GM12878 (cell line): ENCODE data around the gene PLK5. TPM values are rescaled to one million over a fixed set of nuclear protein-coding genes. Genes with fewer than 3 reads are reported as not detected.

Experiments
- ATAC-seq: fragments of 200-7000 bp; cut with Tn5 transposase; 3 replicates; pipeline ENCODE4 v1.9.1; 2020; ENCODE audit warnings: mild to moderate bottlenecking, moderate library complexity
- BruUV-seq: library from RNA; stranded (reverse); fragments of 400-500 nt; replicated peaks from 2 replicates; lab custom pipeline; 2021; lab: Mats Ljungman, UMichigan
- CTCF ChIA-PET: fragments of 300-600 bp; sonication (Branson Sonifier 250); formaldehyde crosslinking; extraction: SDS; loops from one replicate; lab custom pipeline; 2021; ENCODE audit warnings: inconsistent platforms; lab: Yijun Ruan, JAX
- POLR2A ChIA-PET: fragments of 350-600 bp; formaldehyde crosslinking; extraction: SDS; loops from one replicate; lab custom pipeline; 2021; ENCODE audit warnings: inconsistent platforms; lab: Charles Lee
- RAD21 ChIA-PET: fragments of 300-600 bp; sonication (Branson Sonifier 250); formaldehyde crosslinking; loops from one replicate; lab custom pipeline; 2023; ENCODE audit warnings: antibody characterized with exemption; ENCODE audit not compliant: unreplicated experiment; lab: Charles Lee
- SMC1A ChIA-PET: fragments of 300-600 bp; sonication (Branson Sonifier 250); formaldehyde crosslinking; loops from one replicate; lab custom pipeline; 2023; ENCODE audit not compliant: unreplicated experiment, uncharacterized antibody; lab: Charles Lee
- DNase-seq: peaks from one replicate; pipeline ENCODE4 v3.0.0-alpha.2; 2011; ENCODE audit warnings: low read depth, low spot score
- FAIRE-seq: peaks from 3 replicates; lab custom pipeline; 2011; peaks lifted over from hg19 to GRCh38; lab: Jason Lieb, UNC
- H2AFZ ChIP-seq: 2 replicates; pipeline ENCODE4 v1.6.0; 2011; ENCODE audit warnings: low read depth, low read length, control low read depth; ENCODE audit not compliant: control insufficient read depth
- H3K27ac ChIP-seq: 2 replicates; pipeline ENCODE4 v1.5.1; 2011; ENCODE audit warnings: control low read depth; ENCODE audit not compliant: control insufficient read depth, insufficient read depth
- H3K27me3 ChIP-seq, 2 experiments: replicated peaks in 1 of 2; 2 replicates each; pipeline versions ENCODE4 v1.6.0 to v1.6.1; 2011; ENCODE audit warnings: low read length in 1 of 2; ENCODE audit not compliant: control insufficient read depth in 2 of 2, insufficient read depth in 2 of 2
- H3K36me3 ChIP-seq, 2 experiments: 2 replicates each; pipeline ENCODE4 v1.5.1; 2011; ENCODE audit warnings: low read length in 1 of 2; ENCODE audit not compliant: control insufficient read depth in 2 of 2, insufficient read depth in 2 of 2
- H3K4me1 ChIP-seq: 2 replicates; pipeline ENCODE4 v1.6.1; 2011; ENCODE audit warnings: mild to moderate bottlenecking, low read length, moderate library complexity, mixed read lengths; ENCODE audit not compliant: control insufficient read depth, insufficient read depth
- H3K4me2 ChIP-seq: 2 replicates; pipeline ENCODE4 v1.6.0; 2011; ENCODE audit warnings: control low read depth; ENCODE audit not compliant: control insufficient read depth, insufficient read depth
- H3K4me3 ChIP-seq: fragments of 200-600 bp; sonication (generic); 2 replicates; pipeline ENCODE4 v1.5.1; 2016
- H3K79me2 ChIP-seq: 2 replicates; pipeline ENCODE4 v1.6.0; 2011; ENCODE audit warnings: low read length; ENCODE audit not compliant: control insufficient read depth, insufficient read depth
- H3K9ac ChIP-seq: 2 replicates; pipeline ENCODE4 v1.8.0; 2011; ENCODE audit warnings: low read length, control low read depth, mixed read lengths; ENCODE audit not compliant: control insufficient read depth, insufficient read depth
- H3K9me3 ChIP-seq: replicated peaks from 3 replicates; pipeline ENCODE4 v1.5.1; 2011; ENCODE audit warnings: mild to moderate bottlenecking, low read length; ENCODE audit not compliant: control insufficient read depth, insufficient read depth
- H4K20me1 ChIP-seq: 2 replicates; pipeline ENCODE4 v1.6.0; 2011; ENCODE audit not compliant: control insufficient read depth, insufficient read depth
- CEBPB ChIP-seq, 2 experiments: fragments of 150-350 bp in 1 of 2; IDR thresholded peaks; 2 replicates each; pipeline ENCODE4 v1.6.1; 2012 to 2014; ENCODE audit warnings: low read depth in 2 of 2, low read length in 2 of 2, borderline replicate concordance in 1 of 2, inconsistent platforms in 1 of 2
- CHD1 ChIP-seq: IDR thresholded peaks from 2 replicates; pipeline ENCODE4 v1.6.1; 2012; ENCODE audit warnings: low read depth, low read length, improper control_type of control experiment
- DPF2 ChIP-seq: fragments of 450-650 bp; IDR thresholded peaks from 2 replicates; pipeline ENCODE4 v1.6.1; 2017; ENCODE audit warnings: mild to moderate bottlenecking
- JUND ChIP-seq: IDR thresholded peaks from 2 replicates; pipeline ENCODE4 v1.6.1; 2012; ENCODE audit warnings: low read depth, mild to moderate bottlenecking, low read length, improper control_type of control experiment, moderate library complexity
- MYB ChIP-seq: fragments of 150-350 bp; IDR thresholded peaks from 2 replicates; pipeline ENCODE4 v1.6.1; 2014; ENCODE audit warnings: mild to moderate bottlenecking, low read depth, low read length, borderline replicate concordance
- POLR2A ChIP-seq: IDR thresholded peaks from 2 replicates; pipeline ENCODE4 v1.6.1; 2011; ENCODE audit warnings: low read depth, mild to moderate bottlenecking, low read length
- ZZZ3 ChIP-seq: IDR thresholded peaks from 2 replicates; pipeline ENCODE4 v1.6.1; 2011; ENCODE audit warnings: low read depth; ENCODE audit not compliant: control insufficient read depth, insufficient read length
- WGBS: methylation state at CpG from one replicate; pipeline ENCODE4 v1.1.6; 2016; ENCODE audit warnings: low lambda C conversion rate; ENCODE audit not compliant: insufficient replicate concordance, insufficient coverage; ENCODE audit errors: missing lambda C conversion rate; 5-methylcytosine and 5-hydroxymethylcytosine counted together
- in situ Hi-C: fragments of 300-500 bp; cut with MboI; formaldehyde crosslinking; loops from 9 replicates; pipeline ENCODE4 v1.14.3; 2018; ENCODE audit warnings: mixed read lengths
- intact Hi-C: fragments of 100-400 bp; cut with micrococcal nuclease; formaldehyde crosslinking; loops from one replicate; pipeline ENCODE4 v1.14.2; 2022; ENCODE audit not compliant: unreplicated experiment
- polyA plus RNA-seq, 11 experiments: library from polyadenylated mRNA; depleted of rRNA in 4 of 11; unstranded in 6 of 11; stranded (reverse) in 5 of 11; fragments of >200 nt; fragmentation: Nextera tagmentation in 4 of 11; fragmentation: Illumina TruSeq in 1 of 11; extraction: Ambion mirVana in 4 of 11; extraction: Trizol in 1 of 11; gene quantifications; 1 replicate in 1 of 11; 2 replicates in 10 of 11; pipeline versions ENCODE4 v1.2.1 to v1.2.3, GENCODE V29; 2011 to 2016; ENCODE audit warnings: inconsistent platforms in 2 of 11, missing spikeins in 2 of 11, low read depth in 1 of 11
- total RNA-seq, 4 experiments: library from RNA; depleted of rRNA in 3 of 4; stranded (reverse); fragments of >200 nt in 3 of 4; fragmentation: Illumina TruSeq in 1 of 4; extraction: Trizol in 1 of 4; gene quantifications; 2 replicates each; pipeline versions ENCODE4 v1.2.1 to v1.2.3, GENCODE V29; 2013 to 2021
- TF ChIP-seq, protein P1 (sequence below): fragments of 450-650 bp; IDR thresholded peaks from 2 replicates; pipeline ENCODE4 v1.6.1; 2017; ENCODE audit warnings: mild to moderate bottlenecking, moderate library complexity

PLK5 gene
- total and polyA plus RNA-seq, 10 of the 15 experiments (the other 5 are each of a cell fraction or from before 2014, with no cell fraction given), result 0.13 TPM; not detected in 9

DNA sequence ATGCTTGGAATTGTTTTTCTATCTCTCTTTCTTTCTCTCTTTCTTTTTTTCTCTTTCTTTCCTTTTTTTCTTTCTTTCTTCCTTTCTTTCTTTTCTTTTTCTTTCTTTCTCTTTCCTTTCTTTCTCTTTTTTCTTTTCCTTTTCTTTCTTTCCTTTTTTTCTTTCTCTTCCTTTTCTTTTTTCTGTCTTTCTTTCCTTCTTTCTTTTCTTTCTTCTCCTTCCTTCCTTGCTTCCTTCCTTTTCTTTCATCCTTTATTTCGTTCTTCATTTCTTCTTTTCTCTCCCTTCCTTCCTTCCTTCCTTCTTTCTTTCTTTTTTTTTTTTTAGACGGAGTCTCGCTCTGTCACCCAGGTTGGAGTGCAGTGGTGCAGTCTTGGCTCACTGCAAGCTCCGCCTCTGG is 46.1 kb downstream of the PLK5 start (continued):
- TF ChIP-seq MYB (no peak), POLR2A (no peak), CEBPB (IDR thresholded peaks at IDR 0.05; ENCODE audit: borderline replicate concordance in 1 of 2, low read depth in 2 of 2, low read length in 2 of 2) (no peak)

DNA sequence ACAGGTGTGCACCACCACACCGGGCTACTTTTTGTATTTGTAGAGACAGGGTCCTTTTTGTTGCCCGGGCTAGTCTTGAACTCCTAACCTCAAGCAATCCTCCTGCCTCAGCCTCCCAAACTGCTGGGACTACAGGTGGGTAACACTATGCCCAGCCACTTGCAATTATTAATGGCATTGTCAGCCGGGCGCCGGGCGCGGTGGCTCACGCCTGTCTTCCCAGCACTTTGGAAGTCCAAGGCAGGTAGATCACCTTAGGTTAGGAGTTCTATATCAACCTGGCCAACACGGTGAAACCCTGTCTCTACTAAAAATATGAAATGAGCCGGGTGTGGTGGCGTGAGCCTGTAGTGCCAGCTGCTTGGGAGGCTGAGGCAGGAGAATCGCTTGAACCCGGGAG is 47.0 kb downstream of the PLK5 start:
- SMC1A ChIA-PET, result no interaction called here
- Histone ChIP-seq H3K79me2 (no peaks in the 10 kb centered on the region), H3K4me2 (no peak overlapping the region)
- in situ Hi-C loops, result no loop called here
- DNase-seq, result no peak
- RAD21 ChIA-PET, result no interaction called here
- CTCF ChIA-PET, result interaction anchor here (0.6 kb wide), 1 partner anchor 291 kb away, joined by 3 read pairs; no protein-coding TSS in a partner anchor
- BruUV-seq, result no TSS peak
- TF ChIP-seq ZZZ3 (no peak), JUND (no peak), DPF2 (no peak), CHD1 (no peak)
- TF ChIP-seq, protein P1, sequence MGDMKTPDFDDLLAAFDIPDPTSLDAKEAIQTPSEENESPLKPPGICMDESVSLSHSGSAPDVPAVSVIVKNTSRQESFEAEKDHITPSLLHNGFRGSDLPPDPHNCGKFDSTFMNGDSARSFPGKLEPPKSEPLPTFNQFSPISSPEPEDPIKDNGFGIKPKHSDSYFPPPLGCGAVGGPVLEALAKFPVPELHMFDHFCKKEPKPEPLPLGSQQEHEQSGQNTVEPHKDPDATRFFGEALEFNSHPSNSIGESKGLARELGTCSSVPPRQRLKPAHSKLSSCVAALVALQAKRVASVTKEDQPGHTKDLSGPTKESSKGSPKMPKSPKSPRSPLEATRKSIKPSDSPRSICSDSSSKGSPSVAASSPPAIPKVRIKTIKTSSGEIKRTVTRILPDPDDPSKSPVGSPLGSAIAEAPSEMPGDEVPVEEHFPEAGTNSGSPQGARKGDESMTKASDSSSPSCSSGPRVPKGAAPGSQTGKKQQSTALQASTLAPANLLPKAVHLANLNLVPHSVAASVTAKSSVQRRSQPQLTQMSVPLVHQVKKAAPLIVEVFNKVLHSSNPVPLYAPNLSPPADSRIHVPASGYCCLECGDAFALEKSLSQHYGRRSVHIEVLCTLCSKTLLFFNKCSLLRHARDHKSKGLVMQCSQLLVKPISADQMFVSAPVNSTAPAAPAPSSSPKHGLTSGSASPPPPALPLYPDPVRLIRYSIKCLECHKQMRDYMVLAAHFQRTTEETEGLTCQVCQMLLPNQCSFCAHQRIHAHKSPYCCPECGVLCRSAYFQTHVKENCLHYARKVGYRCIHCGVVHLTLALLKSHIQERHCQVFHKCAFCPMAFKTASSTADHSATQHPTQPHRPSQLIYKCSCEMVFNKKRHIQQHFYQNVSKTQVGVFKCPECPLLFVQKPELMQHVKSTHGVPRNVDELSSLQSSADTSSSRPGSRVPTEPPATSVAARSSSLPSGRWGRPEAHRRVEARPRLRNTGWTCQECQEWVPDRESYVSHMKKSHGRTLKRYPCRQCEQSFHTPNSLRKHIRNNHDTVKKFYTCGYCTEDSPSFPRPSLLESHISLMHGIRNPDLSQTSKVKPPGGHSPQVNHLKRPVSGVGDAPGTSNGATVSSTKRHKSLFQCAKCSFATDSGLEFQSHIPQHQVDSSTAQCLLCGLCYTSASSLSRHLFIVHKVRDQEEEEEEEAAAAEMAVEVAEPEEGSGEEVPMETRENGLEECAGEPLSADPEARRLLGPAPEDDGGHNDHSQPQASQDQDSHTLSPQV, result no peak
- TF ChIP-seq, all 136 proteins: peak for 0
- Histone ChIP-seq H3K9ac (no peak overlapping the region), H3K36me3 (no peaks in the 10 kb centered on the region), H3K27me3 (no peaks in the 10 kb centered on the region), H3K27ac (no peak overlapping the region), H3K4me1 (no peaks in the 10 kb centered on the region), H2AFZ (no peak overlapping the region), H3K9me3 (no peaks in the 10 kb centered on the region), H4K20me1 (no peaks in the 10 kb centered on the region), H3K4me3 (no peak overlapping the region)
- POLR2A ChIA-PET, result interaction anchor here (0.6 kb wide), 1 partner anchor 128 kb away, joined by 4 read pairs; no protein-coding TSS in a partner anchor
- ATAC-seq (no peak), FAIRE-seq (no peak)
- 88% methylated on average over 13 of the region's 13 CpGs for WGBS
- intact Hi-C loops, result no loop called here
